Measurements from ENCODE around the gene OBI1. TPM values are rescaled to one million over a fixed set of nuclear protein-coding genes. Genes with fewer than 3 reads are reported as not detected.

The OBI1 gene
- polyA plus RNA-seq, 1 experiment: 4.2 TPM

GRCh38 chr13:78607409-78608251, 51.3 kb downstream of the OBI1 start:
- Histone ChIP-seq H3K4me3 (ENCODE audit: low read depth, low read length) (no peak overlapping the region), H3K27me3 (ENCODE audit: control insufficient read depth, insufficient read depth, low read length) (peaks cover 57% of the 10 kb centered on the region), H3K36me3 (ENCODE audit: control insufficient read depth, insufficient read depth, low read length) (no peaks in the 10 kb centered on the region)
- no peak for DNase-seq (ENCODE audit: low read depth)
- ChIA-PET CTCF (interaction anchor here (0.6 to 1.5 kb wide), 2 partner anchors 25 to 487 kb away, joined by 3 to 5 read pairs; no protein-coding TSS in a partner anchor), POLR2A (no interaction called here)
- TF ChIP-seq, protein P1, sequence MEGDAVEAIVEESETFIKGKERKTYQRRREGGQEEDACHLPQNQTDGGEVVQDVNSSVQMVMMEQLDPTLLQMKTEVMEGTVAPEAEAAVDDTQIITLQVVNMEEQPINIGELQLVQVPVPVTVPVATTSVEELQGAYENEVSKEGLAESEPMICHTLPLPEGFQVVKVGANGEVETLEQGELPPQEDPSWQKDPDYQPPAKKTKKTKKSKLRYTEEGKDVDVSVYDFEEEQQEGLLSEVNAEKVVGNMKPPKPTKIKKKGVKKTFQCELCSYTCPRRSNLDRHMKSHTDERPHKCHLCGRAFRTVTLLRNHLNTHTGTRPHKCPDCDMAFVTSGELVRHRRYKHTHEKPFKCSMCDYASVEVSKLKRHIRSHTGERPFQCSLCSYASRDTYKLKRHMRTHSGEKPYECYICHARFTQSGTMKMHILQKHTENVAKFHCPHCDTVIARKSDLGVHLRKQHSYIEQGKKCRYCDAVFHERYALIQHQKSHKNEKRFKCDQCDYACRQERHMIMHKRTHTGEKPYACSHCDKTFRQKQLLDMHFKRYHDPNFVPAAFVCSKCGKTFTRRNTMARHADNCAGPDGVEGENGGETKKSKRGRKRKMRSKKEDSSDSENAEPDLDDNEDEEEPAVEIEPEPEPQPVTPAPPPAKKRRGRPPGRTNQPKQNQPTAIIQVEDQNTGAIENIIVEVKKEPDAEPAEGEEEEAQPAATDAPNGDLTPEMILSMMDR (IDR thresholded peaks at IDR 0.05; ENCODE audit: insufficient read depth, low read depth, low read length): no peak

DNA sequence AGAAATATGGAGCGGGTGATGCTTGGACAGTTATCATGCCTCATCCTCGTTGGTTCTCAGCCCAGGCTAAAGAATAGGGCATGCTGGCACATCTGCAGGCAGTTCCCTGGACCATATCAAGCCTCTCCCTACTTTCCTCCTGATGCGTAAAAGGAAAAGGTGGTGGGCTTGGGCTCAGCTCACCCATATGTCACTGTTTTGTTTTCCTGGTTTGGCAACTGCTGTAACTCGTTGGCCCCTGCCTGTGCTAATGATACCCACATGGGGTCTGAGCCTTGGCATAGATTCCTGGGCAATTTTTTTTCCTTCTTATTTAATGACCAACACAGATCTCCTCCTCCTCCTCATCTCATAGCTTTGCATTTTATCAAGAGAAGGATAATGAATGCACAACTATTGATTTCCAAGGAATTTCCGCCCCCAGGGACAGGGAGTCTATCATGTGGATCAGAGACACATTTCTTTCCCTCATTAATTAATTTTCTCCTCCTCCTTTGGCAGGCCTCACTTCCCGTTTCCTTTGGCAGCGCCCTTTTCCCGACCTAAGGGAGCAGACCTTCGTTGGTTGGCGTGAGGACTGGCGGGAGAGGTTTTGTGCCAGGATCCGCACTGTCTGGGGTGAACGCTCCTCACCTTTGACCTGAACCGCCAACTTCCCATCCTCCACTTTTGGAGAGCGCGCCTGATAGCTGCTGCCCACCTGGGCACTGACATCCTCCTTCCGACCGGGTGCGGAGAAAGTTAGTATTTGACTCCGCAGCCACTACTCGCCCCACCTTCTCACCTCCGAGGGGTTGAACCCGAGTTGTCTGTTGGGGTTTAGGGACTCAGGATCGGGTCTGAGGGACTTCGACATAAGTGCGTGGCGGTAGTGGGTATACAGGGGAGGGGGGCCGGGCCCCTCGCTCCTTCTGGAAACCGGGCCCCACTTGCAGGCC, 52.2 kb downstream of the OBI1 start:
- Histone ChIP-seq H3K4me3 (ENCODE audit: low read depth, low read length) (no peak overlapping the region), H3K36me3 (ENCODE audit: control insufficient read depth, insufficient read depth, low read length) (no peaks in the 10 kb centered on the region), H3K27me3 (ENCODE audit: control insufficient read depth, insufficient read depth, low read length) (peaks cover 62% of the 10 kb centered on the region)
- DNase-seq (ENCODE audit: low read depth): no peak
- POLR2A ChIA-PET: no interaction called here
- CTCF ChIA-PET: interaction anchor here (0.6 to 1.5 kb wide), 2 partner anchors 26 to 486 kb away, joined by 3 to 5 read pairs; no protein-coding TSS in a partner anchor
- TF ChIP-seq, protein P1 (IDR thresholded peaks at IDR 0.05; ENCODE audit: insufficient read depth, low read depth, low read length): no peak

DNA sequence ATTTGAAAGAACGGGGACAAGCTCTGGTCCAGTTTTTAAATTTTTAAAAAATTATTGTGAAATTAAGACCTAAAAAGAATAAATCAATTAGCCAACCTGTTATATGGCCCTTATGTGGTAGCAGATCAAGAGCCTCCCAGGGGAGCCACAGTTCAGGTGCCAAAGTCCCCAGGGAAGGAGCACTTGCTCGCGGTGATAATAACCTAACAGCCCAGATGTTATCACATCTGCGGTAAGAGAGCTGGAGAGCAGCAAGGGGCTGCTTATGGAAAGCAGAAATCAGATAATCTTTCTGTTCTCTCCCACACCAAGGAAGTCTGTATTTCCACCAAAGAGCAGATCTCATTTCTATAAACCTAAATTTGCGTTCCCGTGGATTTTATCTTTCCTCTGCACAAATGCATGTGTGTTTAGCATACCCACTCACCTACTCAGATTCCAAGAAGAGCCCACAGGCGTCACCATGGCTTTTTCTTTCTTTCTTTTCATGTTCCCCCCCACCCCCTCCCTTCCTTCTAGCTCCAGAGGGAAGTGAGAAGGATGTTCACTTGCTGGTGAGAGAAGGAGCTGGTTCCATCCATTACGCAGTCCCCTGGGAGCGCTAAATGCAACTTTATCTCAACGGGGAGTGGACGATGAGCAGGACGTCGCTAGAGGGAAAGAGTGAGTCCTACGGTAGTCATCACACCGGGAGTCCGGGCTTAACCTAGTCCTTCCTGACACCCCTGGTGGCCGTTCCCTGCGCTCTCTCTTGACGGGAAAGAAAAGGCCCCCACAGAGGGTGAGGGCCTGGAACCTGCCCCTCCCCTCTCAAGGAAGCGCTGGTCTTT, 54.0 kb downstream of the OBI1 start:
- POLR2A ChIA-PET: no interaction called here
- H3K36me3 ChIP-seq (ENCODE audit: control insufficient read depth, insufficient read depth, low read length): no peaks in the 10 kb centered on the region
- TF ChIP-seq, protein P1 (IDR thresholded peaks at IDR 0.05; ENCODE audit: insufficient read depth, low read depth, low read length): no peak
- no peak overlapping the region for H3K4me3 ChIP-seq (ENCODE audit: low read depth, low read length)
- no peak for DNase-seq (ENCODE audit: low read depth)
- CTCF ChIA-PET: interaction anchor here (1.2 kb wide), 1 partner anchor 8 kb away, joined by 3 read pairs; no protein-coding TSS in a partner anchor
- H3K27me3 ChIP-seq (ENCODE audit: control insufficient read depth, insufficient read depth, low read length): peaks cover 76% of the 10 kb centered on the region

DNA sequence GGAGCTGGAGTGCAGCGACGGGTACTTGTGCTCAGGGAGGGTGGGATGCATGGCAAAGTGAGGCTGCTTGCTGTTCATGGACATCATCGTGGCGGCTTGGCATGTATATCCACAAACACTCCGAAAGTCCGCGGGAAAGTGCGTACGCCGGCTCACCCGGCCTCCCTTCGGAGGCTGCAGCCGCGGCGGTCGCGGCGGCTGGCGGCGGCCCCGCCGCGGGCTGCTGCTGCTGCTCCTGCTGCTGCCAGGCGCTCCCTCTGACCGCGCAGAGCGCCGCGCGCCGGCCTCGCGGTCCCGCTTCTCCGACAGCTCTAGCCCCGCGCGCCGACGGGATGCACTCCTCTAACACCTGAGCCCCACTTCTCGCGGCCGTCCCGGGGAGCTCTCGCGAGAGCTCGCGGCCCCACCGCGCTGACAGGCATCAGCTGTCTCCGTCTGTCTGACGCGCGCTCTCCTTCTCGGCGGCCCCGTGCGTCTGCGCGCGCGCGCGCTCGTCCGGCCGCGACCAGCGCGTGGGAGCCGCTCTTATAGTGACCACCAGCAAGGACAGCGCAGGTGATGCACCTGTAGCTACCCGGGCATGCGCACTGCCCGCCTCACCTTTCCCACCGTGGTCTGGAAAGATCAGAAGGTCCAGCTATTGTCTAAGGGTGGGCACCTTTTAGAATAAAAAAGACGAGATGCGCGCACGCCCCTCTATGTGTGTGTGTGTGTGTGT, 55.6 kb downstream of the OBI1 start, which contains the start of gene POU4F1:
Gene POU4F1 (minus strand): TSS at position 313 of the 718 bp plus-strand sequence. CDS start 226 bp downstream, at position 87.
- POLR2A ChIA-PET: no interaction called here
- H3K4me3 ChIP-seq (ENCODE audit: low read depth, low read length): no peak within 1 kb of the TSS
- H3K36me3 ChIP-seq (ENCODE audit: control insufficient read depth, insufficient read depth, low read length): no peaks in the 10 kb centered on the region
- CTCF ChIA-PET: no interaction called here
- TF ChIP-seq, protein P1 (IDR thresholded peaks at IDR 0.05; ENCODE audit: insufficient read depth, low read depth, low read length): no peak
- peaks cover 73% of the 10 kb centered on the region for H3K27me3 ChIP-seq (ENCODE audit: control insufficient read depth, insufficient read depth, low read length)
- no peak for DNase-seq (ENCODE audit: low read depth)
